NB4 (cell line): ENCODE measurements around the gene KIRREL1.

Experiments used
- MAX ChIP-seq: IDR thresholded peaks from 2 replicates; pipeline ENCODE4 v1.6.1; 2011; ENCODE audit warnings: low read depth, low read length
- MYC ChIP-seq: IDR thresholded peaks from 2 replicates; pipeline ENCODE4 v1.6.1; 2011; ENCODE audit warnings: low read depth, low read length
- POLR2A ChIP-seq: IDR thresholded peaks from 2 replicates; pipeline ENCODE4 v1.6.1; 2011; ENCODE audit warnings: mild to moderate bottlenecking; ENCODE audit not compliant: insufficient read length; ENCODE audit errors: extremely low read depth
- TF ChIP-seq, protein P1 (sequence below): IDR thresholded peaks from one replicate; pipeline ENCODE4 v1.5.1; 2012; ENCODE audit warnings: low read depth, low read length

DNA sequence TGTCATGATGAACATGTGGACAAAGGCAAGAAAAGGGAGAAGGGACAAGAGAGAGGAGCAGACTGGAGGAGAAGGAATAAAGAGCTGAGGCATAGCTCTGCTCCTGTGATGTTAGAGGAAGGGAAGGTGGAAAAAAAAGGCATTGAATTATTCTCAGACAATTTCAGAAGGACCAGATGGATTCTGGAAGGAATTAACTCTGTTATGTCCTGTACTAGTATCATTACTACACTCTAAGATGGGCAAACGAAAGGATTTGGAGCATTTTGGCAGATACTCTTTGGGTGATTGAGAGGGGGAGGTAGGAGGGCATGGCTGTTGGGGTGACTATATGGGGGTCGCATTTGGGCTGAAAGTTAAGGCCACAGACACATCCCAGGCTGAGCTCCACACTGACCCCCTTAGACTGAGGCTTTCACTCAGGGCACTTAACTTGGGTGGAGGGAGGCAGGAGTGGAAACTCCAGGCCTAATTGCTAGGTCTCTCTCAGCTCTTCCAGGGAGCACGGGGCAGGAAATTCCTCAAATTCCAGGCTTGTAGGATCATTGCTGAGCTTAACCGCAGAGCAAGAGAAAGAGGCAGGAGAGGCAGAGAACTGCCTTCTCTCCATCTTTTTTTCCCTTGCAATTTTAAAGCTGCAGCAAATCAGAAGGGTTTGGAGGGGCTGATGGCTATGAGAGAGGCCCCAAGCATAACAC, 25.9 kb downstream of the KIRREL1 start:
- TF ChIP-seq POLR2A (no peak), MYC (no peak), MAX (no peak)
- TF ChIP-seq, protein P1, sequence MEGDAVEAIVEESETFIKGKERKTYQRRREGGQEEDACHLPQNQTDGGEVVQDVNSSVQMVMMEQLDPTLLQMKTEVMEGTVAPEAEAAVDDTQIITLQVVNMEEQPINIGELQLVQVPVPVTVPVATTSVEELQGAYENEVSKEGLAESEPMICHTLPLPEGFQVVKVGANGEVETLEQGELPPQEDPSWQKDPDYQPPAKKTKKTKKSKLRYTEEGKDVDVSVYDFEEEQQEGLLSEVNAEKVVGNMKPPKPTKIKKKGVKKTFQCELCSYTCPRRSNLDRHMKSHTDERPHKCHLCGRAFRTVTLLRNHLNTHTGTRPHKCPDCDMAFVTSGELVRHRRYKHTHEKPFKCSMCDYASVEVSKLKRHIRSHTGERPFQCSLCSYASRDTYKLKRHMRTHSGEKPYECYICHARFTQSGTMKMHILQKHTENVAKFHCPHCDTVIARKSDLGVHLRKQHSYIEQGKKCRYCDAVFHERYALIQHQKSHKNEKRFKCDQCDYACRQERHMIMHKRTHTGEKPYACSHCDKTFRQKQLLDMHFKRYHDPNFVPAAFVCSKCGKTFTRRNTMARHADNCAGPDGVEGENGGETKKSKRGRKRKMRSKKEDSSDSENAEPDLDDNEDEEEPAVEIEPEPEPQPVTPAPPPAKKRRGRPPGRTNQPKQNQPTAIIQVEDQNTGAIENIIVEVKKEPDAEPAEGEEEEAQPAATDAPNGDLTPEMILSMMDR = no peak
